SK-N-SH (cell line): ENCODE data around the gene FANCL. TPM values are rescaled to one million over a fixed set of nuclear protein-coding genes. Genes with fewer than 3 reads are reported as not detected.
"Not testable (repeated sequence)": the region's sequence is repeated elsewhere in the genome, so short reads cannot be mapped to it uniquely, and the experiment has no call there.

Source experiments
- CTCF ChIA-PET: fragments of 300-600, 350-600 bp; formaldehyde crosslinking; extraction: SDS; loops from one replicate; lab custom pipeline; 2021; lab: Yijun Ruan, JAX
- POLR2A ChIA-PET: fragments of 350-600 bp; sonication (Branson Sonifier 250); formaldehyde crosslinking; extraction: SDS; loops from one replicate; lab custom pipeline; 2020; ENCODE audit warnings: antibody characterized with exemption, inconsistent platforms; lab: Yijun Ruan, JAX
- DNase-seq: peaks from one replicate; pipeline ENCODE4 v3.0.0; 2012
- H2AFZ ChIP-seq: fragments of 200-600 bp; sonication (generic); 2 replicates; pipeline ENCODE4 v1.8.1; 2016; ENCODE audit warnings: antibody characterized with exemption, mild to moderate bottlenecking, low read depth
- H3F3A ChIP-seq: fragments of 200-600 bp; sonication (generic); replicated peaks from 2 replicates; pipeline ENCODE3; 2016; ENCODE audit warnings: antibody characterized with exemption, mild to moderate bottlenecking; ENCODE audit not compliant: insufficient read depth
- H3K27ac ChIP-seq, 2 experiments: fragments of 200-500 bp in 1 of 2; fragments of 200-600 bp in 1 of 2; sonication (Bioruptor generic) in 1 of 2; sonication (generic), shearing (Covaris generic) in 1 of 2; 2 replicates each; pipeline versions ENCODE4 v1.5.1 to v1.6.1; 2014 to 2016; ENCODE audit warnings: low read depth in 2 of 2, inconsistent platforms in 1 of 2, low read length in 1 of 2, mild to moderate bottlenecking in 1 of 2, mixed read lengths in 1 of 2
- H3K27me3 ChIP-seq: fragments of 200-600 bp; sonication (generic), shearing (Covaris generic); 2 replicates; pipeline ENCODE4 v1.6.1; 2016; ENCODE audit warnings: mixed run types; ENCODE audit not compliant: insufficient read depth
- H3K36me3 ChIP-seq, 2 experiments: fragments of 200-500 bp in 1 of 2; fragments of 200-600 bp in 1 of 2; sonication (Bioruptor generic) in 1 of 2; sonication (generic) in 1 of 2; replicated peaks in 1 of 2; 2 replicates each; pipeline versions ENCODE3 to v1.5.1; 2014 to 2016; ENCODE audit warnings: low read length in 1 of 2, mild to moderate bottlenecking in 1 of 2; ENCODE audit not compliant: insufficient read depth in 2 of 2, control insufficient read depth in 1 of 2
- H3K4me1 ChIP-seq, 2 experiments: fragments of 200-500 bp in 1 of 2; fragments of 200-600 bp in 1 of 2; sonication (Bioruptor generic) in 1 of 2; sonication (generic), shearing (Covaris generic) in 1 of 2; 2 replicates each; pipeline versions ENCODE4 v1.5.1 to v1.6.1; 2014 to 2016; ENCODE audit warnings: low read depth in 1 of 2, low read length in 1 of 2, mixed run types in 1 of 2; ENCODE audit not compliant: insufficient read depth in 2 of 2, control insufficient read depth in 1 of 2
- H3K4me2 ChIP-seq: fragments of 200-600 bp; sonication (generic), shearing (Covaris generic); 2 replicates; pipeline ENCODE4 v1.6.1; 2017; ENCODE audit warnings: mixed run types
- H3K4me3 ChIP-seq, 2 experiments: fragments of 200-500 bp in 1 of 2; fragments of 200-600 bp in 1 of 2; sonication (Bioruptor generic) in 1 of 2; sonication (generic), shearing (Covaris generic) in 1 of 2; 2 replicates each; pipeline versions ENCODE4 v1.5.1 to v1.8.1; 2014 to 2016; ENCODE audit warnings: low read depth in 2 of 2, inconsistent platforms in 1 of 2, low read length in 1 of 2, mild to moderate bottlenecking in 1 of 2, mixed read lengths in 1 of 2, moderate library complexity in 1 of 2
- H3K79me2 ChIP-seq: fragments of 200-600 bp; sonication (generic); 2 replicates; pipeline ENCODE4 v1.8.1; 2017; ENCODE audit warnings: mild to moderate bottlenecking; ENCODE audit not compliant: insufficient read depth
- H3K9ac ChIP-seq: fragments of 200-600 bp; sonication (generic); 2 replicates; pipeline ENCODE4 v1.6.1; 2017; ENCODE audit warnings: mixed run types
- H3K9me2 ChIP-seq: fragments of 200-600 bp; sonication (generic); 2 replicates; pipeline ENCODE4 v1.6.1; 2017; ENCODE audit warnings: mixed run types
- H3K9me3 ChIP-seq: fragments of 200-600 bp; sonication (generic); 2 replicates; pipeline ENCODE4 v1.6.1; 2017; ENCODE audit warnings: mixed run types, mild to moderate bottlenecking, moderate library complexity
- H4K20me1 ChIP-seq: fragments of 200-600 bp; sonication (generic); 2 replicates; pipeline ENCODE4 v1.6.1; 2017; ENCODE audit warnings: mild to moderate bottlenecking, mixed run types; ENCODE audit not compliant: insufficient read depth
- EP300 ChIP-seq, 2 experiments: IDR thresholded peaks; 2 replicates each; pipeline versions ENCODE4 v1.4.0 to v1.6.1; 2012; ENCODE audit warnings: borderline replicate concordance in 1 of 2, low read depth in 1 of 2, low read length in 1 of 2
- EZH2phosphoT487 ChIP-seq: fragments of 200-600 bp; sonication (generic); IDR thresholded peaks from 2 replicates; pipeline ENCODE4 v1.6.1; 2017; ENCODE audit warnings: low read depth, mixed run types, mild to moderate bottlenecking, antibody characterized with exemption, moderate library complexity, borderline replicate concordance
- FOSL2 ChIP-seq: IDR thresholded peaks from 2 replicates; pipeline ENCODE4 v1.4.0; 2012; ENCODE audit warnings: low read depth, mild to moderate bottlenecking, moderate library complexity, borderline replicate concordance
- FOXJ3 ChIP-seq: sonication (generic); formaldehyde crosslinking; IDR thresholded peaks from 2 replicates; pipeline ENCODE4 v1.5.1; 2020; ENCODE audit warnings: mild to moderate bottlenecking, missing genetic modification reagents
- JUND ChIP-seq: IDR thresholded peaks from 2 replicates; pipeline ENCODE4 v1.4.0; 2012
- MEF2A ChIP-seq: IDR thresholded peaks from 2 replicates; pipeline ENCODE4 v1.4.0; 2012; ENCODE audit warnings: low read depth, borderline replicate concordance
- NRF1 ChIP-seq: IDR thresholded peaks from 2 replicates; pipeline ENCODE4 v1.6.1; 2012; ENCODE audit warnings: low read depth, mild to moderate bottlenecking, low read length
- POLR2AphosphoS5 ChIP-seq: IDR thresholded peaks from 2 replicates; pipeline ENCODE4 v1.6.1; 2012; ENCODE audit warnings: low read depth, low read length
- RAD21 ChIP-seq: IDR thresholded peaks from 2 replicates; pipeline ENCODE4 v1.6.1; 2012; ENCODE audit warnings: mild to moderate bottlenecking, low read length
- RCOR1 ChIP-seq: fragments of 150-350 bp; IDR thresholded peaks from 2 replicates; pipeline ENCODE4 v1.6.1; 2017; ENCODE audit warnings: antibody characterized with exemption, low read length
- RXRA ChIP-seq: IDR thresholded peaks from 2 replicates; pipeline ENCODE4 v1.4.0; 2012; ENCODE audit warnings: low read depth, mild to moderate bottlenecking, borderline replicate concordance
- TCF12 ChIP-seq: IDR thresholded peaks from 2 replicates; pipeline ENCODE4 v1.4.0; 2012
- TEAD4 ChIP-seq: IDR thresholded peaks from 2 replicates; pipeline ENCODE4 v1.4.0; 2012; ENCODE audit warnings: mild to moderate bottlenecking, borderline replicate concordance; ENCODE audit not compliant: insufficient read depth
- WGBS: methylation state at CpG from one replicate; pipeline ENCODE4 v1.1.6; 2017; ENCODE audit warnings: low lambda C conversion rate; 5-methylcytosine and 5-hydroxymethylcytosine counted together
- polyA plus RNA-seq, 3 experiments: library from polyadenylated mRNA; depleted of rRNA; stranded (reverse); fragments of >200 nt; gene quantifications; 2 replicates each; pipeline ENCODE4 v1.2.3, GENCODE V29; 2012
- TF ChIP-seq, protein P1 (sequence below): IDR thresholded peaks from 2 replicates; pipeline ENCODE4; 2012

FANCL gene
- polyA plus RNA-seq, 1 of the 3 experiments (the other 2 are of a cell fraction) = 11.8 TPM

DNA sequence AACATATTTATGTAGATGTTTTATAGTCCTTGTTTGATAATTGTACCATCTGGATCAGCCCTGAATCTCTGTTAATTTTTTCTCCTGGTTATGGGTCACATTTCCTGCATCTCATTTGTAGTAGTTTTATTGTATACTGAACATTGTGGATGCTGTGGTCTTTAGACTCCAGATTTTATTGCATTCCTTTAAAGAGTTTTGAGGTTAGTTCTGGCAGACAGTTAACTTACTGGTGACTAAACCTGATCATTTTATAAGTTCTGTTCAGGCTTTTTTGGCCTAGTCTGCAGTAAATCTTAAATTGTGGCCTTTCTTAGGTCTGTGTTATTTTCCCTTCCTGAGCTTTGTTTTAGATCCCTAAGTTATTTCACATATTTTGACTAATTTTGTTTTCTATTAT, 84.3 kb downstream of the FANCL start:
- ChIA-PET POLR2A (no interaction called here), CTCF (no interaction called here)
- H3K27ac ChIP-seq = no peak overlapping the region
- no peaks in the 10 kb centered on the region for H3K9me2 ChIP-seq
- peaks cover 14 to 32% of the 10 kb centered on the region in 2 experiments for H3K36me3 ChIP-seq
- no peak overlapping the region for H3K4me3 ChIP-seq
- TF ChIP-seq RAD21 = no peak
- no peak for TF ChIP-seq EZH2phosphoT487
- no peak for TF ChIP-seq MEF2A
- no peak for TF ChIP-seq NRF1
- no peak overlapping the region for H2AFZ ChIP-seq
- H3K4me2 ChIP-seq = no peak overlapping the region
- H3K27me3 ChIP-seq = no peaks in the 10 kb centered on the region
- no peaks in the 10 kb centered on the region for H4K20me1 ChIP-seq
- DNase-seq = no peak
- H3K4me1 ChIP-seq = peaks cover 0 to 6% of the 10 kb centered on the region in 2 experiments; a peak in 1 of 4 replicates
- H3F3A ChIP-seq = no peaks in the 10 kb centered on the region
- H3K79me2 ChIP-seq = no peaks in the 10 kb centered on the region
- no peak overlapping the region for H3K9ac ChIP-seq
- no peaks in the 10 kb centered on the region for H3K9me3 ChIP-seq

GRCh38 chr2:58155160-58155778, 85.9 kb downstream of the FANCL start:
- H3K27me3 ChIP-seq = no peaks in the 10 kb centered on the region
- POLR2A ChIA-PET = no interaction called here
- no peaks in the 10 kb centered on the region for H4K20me1 ChIP-seq
- no peak overlapping the region for H3K9ac ChIP-seq
- H3K9me2 ChIP-seq = no peaks in the 10 kb centered on the region
- H3K4me1 ChIP-seq = peaks cover 0 to 6% of the 10 kb centered on the region in 2 experiments; a peak in 1 of 4 replicates
- no peaks in the 10 kb centered on the region for H3K9me3 ChIP-seq
- H3F3A ChIP-seq = no peaks in the 10 kb centered on the region
- H2AFZ ChIP-seq = no peak overlapping the region
- H3K4me2 ChIP-seq = no peak overlapping the region
- no peaks in the 10 kb centered on the region for H3K79me2 ChIP-seq
- DNase-seq = no peak
- CTCF ChIA-PET = interaction anchor here (1.2 kb wide), 2 partner anchors 293 to 396 kb away, joined by 3 read pairs; no protein-coding TSS in a partner anchor
- peak overlapping the region in 1 of 2 experiments; percentile 48; a peak in 1 of 4 replicates for H3K27ac ChIP-seq
- WGBS = 84% methylated on average over 6 of the region's 7 CpGs
- peaks cover 5 to 18% of the 10 kb centered on the region in 2 experiments for H3K36me3 ChIP-seq
- TF ChIP-seq POLR2AphosphoS5 = no peak
- no peak for TF ChIP-seq NRF1
- no peak for TF ChIP-seq TEAD4
- no peak for TF ChIP-seq FOXJ3 (CRISPR knock-in tag)
- TF ChIP-seq TCF12 = no peak
- TF ChIP-seq RXRA = no peak
- TF ChIP-seq EZH2phosphoT487 = no peak
- TF ChIP-seq RAD21 = no peak
- no peak overlapping the region for H3K4me3 ChIP-seq

GRCh38 chr2:58146707-58147106, 94.4 kb downstream of the FANCL start:
- no peak overlapping the region for H3K9ac ChIP-seq
- TF ChIP-seq RCOR1 (no peak), TEAD4 (0 out of 2 replicates have a peak, but pooled peaks have one; percentile 26), FOSL2 (peak; percentile 90; the same call in 1 of the 2 replicates), MEF2A (no peak), EP300 (IDR thresholded peaks at IDR 0.05; ENCODE audit: borderline replicate concordance in 1 of 2, low read depth in 1 of 2, low read length in 1 of 2) (peak in 1 of 2 experiments; percentile 39; a peak in 1 of 4 replicates), TCF12 (peak; percentile 68), JUND (peak; percentile 84)
- TF ChIP-seq, protein P1, sequence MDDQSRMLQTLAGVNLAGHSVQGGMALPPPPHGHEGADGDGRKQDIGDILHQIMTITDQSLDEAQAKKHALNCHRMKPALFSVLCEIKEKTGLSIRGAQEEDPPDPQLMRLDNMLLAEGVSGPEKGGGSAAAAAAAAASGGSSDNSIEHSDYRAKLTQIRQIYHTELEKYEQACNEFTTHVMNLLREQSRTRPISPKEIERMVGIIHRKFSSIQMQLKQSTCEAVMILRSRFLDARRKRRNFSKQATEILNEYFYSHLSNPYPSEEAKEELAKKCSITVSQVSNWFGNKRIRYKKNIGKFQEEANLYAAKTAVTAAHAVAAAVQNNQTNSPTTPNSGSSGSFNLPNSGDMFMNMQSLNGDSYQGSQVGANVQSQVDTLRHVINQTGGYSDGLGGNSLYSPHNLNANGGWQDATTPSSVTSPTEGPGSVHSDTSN = peak; percentile 89
- TF ChIP-seq, all 33 proteins: peak for 6
- peaks cover 9% of the 10 kb centered on the region for H3F3A ChIP-seq
- H3K4me2 ChIP-seq = no peak overlapping the region; the same call in 1 of the 2 replicates
- H3K9me2 ChIP-seq = no peaks in the 10 kb centered on the region
- H3K9me3 ChIP-seq = no peaks in the 10 kb centered on the region
- no peaks in the 10 kb centered on the region for H3K27me3 ChIP-seq
- H3K4me1 ChIP-seq = no peaks in the 10 kb centered on the region; a peak in 1 of 4 replicates
- no peaks in the 10 kb centered on the region for H3K79me2 ChIP-seq
- no peak overlapping the region for H2AFZ ChIP-seq
- no peaks in the 10 kb centered on the region for H3K36me3 ChIP-seq
- no peak for DNase-seq
- no peak overlapping the region for H3K27ac ChIP-seq
- ChIA-PET POLR2A (no interaction called here), CTCF (no interaction called here)
- WGBS = 10% methylated on average over 1 of the region's 1 CpG
- no peak overlapping the region for H3K4me3 ChIP-seq
- H4K20me1 ChIP-seq = no peaks in the 10 kb centered on the region

- H3K9me2 ChIP-seq, H4K20me1 ChIP-seq, H3K4me1 ChIP-seq, CTCF ChIA-PET, H3K36me3 ChIP-seq, H3K4me3 ChIP-seq, POLR2A ChIA-PET, H3K79me2 ChIP-seq, H3K9me3 ChIP-seq, H3K9ac ChIP-seq, H3K27me3 ChIP-seq, H3K27ac ChIP-seq, H3K4me2 ChIP-seq, H2AFZ ChIP-seq, DNase-seq: not testable (repeated sequence)
- peaks cover 15% of the 10 kb centered on the region for H3F3A ChIP-seq
- WGBS = 94% methylated on average over 6 of the region's 6 CpGs
Observed at GRCh38 chr2:58145769-58146168, 95.4 kb downstream of the FANCL start.
